GM18520 (cell line): Measurements from ENCODE around the gene TMEM209.
"Not testable (repeated sequence)": the region's sequence is repeated elsewhere in the genome, so short reads cannot be mapped to it uniquely, and the experiment has no call there.

Experiments used
- ATAC-seq: cut with Tn5 transposase; IDR thresholded peaks from one replicate; pipeline ENCODE4 v1.9.1; 2021; ENCODE audit not compliant: unreplicated experiment

Gene TMEM209

GRCh38 chr7:130174237-130174959, 30.8 kb downstream of the TMEM209 start:
- ATAC-seq = no peak

DNA sequence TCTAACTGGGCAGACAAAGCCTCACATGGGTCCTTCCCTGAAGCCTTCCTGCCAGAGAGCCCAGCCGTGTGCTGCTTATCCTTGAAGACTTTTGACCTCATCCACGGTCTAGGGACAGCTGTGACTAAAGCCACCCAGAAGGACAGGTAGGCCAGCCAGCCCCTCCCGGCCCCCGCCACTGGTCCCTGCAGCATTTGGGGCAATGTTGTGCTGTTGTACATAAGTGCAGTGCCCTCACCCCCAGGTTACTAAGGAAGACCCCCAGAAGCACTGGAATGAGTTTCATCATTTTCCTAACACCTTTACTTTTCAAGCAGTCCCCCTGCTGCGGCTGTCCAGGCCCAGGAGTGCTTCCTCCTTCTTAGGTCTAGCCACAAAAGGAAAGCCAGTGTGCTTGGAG, 43.0 kb downstream of the TMEM209 start:
- no peak for ATAC-seq

DNA sequence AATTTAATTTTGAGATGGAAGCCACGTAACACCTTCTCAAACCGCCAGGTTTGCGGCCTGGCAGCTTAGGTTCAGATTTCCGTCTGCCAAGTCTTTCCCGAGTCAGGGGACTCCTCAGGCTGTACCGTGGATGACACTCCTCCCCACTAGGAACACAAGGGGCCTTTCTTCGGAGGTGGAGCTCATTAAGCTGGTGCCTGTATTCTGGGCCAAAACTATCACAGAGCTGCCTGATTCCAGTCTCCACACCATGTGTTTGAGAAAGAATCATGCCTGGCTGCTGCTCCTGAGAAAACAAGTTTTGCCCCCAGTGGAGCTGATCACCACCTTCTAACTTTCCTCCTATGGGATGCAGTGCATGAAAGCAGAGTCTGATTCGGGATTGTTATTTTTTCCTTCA, 44.8 kb downstream of the TMEM209 start:
- no peak for ATAC-seq

GRCh38 chr7:130160023-130160422, 45.2 kb downstream of the TMEM209 start:
- no peak for ATAC-seq

- no peak for ATAC-seq
These were observed 47.5 kb downstream of the TMEM209 start for GRCh38 chr7:130157700-130158099.

- no peak for ATAC-seq
These were observed 49.1 kb downstream of the TMEM209 start for GRCh38 chr7:130156140-130156539.

GRCh38 chr7:130154501-130155317, 50.5 kb downstream of the TMEM209 start:
- ATAC-seq = no peak

GRCh38 chr7:130154131-130154500, 51.1 kb downstream of the TMEM209 start:
- no peak for ATAC-seq

DNA sequence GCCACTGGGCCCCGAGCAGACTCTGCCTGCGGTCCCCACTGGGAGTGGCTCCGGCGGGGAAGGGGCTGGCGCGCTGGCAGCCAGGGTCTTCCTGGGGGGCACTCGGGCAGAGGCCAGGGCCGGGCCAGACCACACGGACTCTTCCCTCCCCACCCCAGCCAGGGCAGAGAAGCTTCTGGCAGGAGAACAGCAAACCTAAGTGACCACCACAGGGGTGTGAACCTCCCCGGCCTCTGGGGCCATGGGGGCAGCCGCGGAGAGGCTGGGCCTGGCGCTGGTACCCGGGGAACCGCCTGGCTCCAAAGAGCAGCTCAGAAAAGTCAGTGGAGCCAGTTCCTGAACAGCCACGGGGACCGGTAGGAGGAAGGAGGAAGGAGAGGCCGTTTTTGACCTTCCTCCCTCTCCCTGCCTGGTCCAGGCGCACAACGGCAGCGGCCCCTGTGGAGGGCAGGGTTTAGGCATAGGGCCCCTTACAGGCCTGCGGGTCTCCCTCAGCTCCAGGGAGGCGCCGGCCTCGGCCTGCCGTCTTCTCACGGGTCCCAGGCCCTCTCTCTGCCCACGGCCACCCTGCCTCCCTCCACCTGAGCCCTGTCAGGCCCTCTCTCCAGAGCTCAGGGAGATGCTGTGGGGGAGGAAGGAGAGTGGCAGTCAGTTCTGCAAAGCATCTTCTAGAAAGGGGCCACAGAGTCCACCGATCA, 51.8 kb downstream of the TMEM209 start:
- ATAC-seq = no peak

DNA sequence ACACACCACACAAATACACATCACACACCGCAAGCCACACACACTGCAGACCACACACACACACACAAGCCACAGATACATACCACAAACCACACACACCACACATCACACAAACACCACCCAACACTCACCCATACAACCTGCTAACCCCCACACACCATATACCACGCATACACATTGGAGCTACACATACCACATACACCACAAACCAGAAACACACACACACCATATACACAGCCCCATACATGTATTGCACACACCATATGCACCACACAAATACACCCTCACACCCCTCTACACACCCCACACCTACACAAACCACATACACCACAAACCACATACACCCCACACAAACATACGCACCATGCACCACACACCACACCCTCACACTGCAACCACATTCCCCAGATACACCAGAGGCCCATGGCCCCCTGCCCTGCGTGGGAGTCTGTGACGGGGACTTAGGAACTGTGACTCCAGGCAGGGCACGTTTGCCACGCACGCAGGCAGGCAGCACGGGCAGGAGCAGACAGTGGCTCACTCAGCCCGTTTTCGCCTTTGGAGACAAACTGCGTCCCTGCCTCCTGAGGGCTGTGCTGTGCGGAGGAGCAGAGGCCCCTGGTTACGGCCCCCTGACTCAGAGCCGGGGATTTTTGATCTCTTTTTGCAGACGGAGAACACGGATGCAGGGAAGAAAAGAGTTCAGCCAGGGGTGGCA, 52.6 kb downstream of the TMEM209 start:
- ATAC-seq = no peak

DNA sequence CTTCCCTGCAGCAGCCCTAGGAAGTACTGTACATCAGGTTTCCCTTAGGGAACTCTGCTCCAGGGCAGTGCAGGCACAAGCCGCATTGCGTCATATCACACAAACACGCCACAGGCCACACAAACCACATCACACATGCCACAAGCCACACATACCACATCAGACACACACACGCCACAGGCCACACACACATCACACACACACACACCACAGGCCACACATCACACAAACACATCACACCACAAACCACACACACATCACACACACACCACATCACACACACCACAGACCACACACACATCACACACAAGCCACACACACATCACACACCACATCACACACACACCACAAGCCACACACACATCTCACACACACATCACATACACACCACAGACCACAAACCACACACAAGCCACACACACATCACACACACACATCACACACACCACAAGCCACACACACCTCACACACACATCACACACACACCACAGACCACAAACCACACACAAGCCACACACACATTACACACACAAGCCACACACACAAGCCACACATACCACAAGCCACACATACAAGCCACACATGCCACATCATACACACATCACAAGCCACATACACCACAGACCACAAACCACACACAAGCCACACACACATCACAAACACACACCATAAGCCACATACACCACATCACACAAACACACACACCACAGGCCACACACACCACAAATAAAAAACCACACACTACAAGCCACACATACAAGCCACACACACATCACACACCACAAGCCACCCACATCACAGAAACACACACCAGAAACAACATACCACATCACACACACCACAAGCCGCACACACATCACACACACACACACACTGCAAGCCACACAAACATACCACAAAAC, 53.4 kb downstream of the TMEM209 start:
- no peak for ATAC-seq

DNA sequence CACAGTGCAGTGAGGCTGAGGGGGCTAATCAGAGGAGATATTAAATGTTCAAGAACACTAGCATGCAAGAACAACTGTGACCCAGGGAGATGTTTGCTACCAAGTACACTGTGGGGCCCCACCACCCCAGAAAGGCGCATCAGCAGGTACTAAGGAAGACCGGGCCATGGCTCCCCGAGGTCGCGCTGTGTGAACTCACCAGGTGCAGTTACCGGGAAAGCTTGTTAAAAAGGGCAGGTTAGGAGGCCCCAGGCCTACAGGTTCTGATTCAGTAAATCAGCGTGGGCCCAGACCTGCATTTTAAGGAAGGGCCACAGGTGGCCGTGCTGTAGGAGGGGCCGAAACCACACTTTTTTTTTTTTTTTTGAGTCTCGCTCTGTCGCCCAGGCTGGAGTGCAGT, 54.6 kb downstream of the TMEM209 start:
- no peak for ATAC-seq

DNA sequence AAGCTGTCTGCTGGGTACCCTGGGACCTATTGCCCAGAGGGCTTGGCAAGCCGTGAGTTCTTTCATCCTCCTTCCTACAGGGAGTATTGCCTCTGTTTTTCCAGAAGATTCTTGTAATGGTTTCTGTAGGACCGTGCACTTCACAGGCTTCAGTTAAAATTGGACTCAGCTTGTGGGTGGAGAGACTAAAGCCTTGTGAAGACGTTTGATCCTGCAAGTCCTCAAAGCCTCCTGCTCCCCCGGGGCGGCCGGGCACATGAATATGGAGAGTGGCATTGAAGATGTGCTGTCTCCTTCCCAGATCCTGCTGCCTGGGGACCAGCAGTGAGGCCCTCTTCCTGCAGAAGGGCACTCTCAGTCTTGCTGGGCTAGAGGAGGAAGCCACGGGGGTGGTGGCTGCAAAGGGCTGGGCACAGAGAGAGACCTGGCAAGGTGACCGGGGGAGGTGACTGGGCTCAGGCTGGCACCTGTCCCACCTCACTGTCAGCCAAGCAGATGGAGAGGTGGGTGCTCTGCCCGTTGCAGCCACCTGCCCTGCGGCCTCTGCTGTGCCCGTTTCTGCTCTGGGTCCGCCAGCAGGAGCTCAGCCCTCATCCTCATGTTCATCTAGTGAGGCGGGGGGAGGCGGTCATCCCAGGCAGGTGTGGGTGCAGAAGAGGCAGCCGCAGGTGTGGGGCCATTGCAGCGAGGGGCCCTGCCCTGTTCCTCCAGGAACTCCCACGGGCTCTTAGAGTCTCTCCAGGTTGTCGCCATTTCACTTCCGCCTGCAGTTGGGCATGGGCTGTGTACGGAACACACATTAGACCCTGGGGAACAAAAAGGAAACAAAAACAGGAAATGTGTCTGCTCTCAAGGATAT, 55.7 kb downstream of the TMEM209 start:
- no peak for ATAC-seq

- no peak for ATAC-seq
These were observed 56.6 kb downstream of the TMEM209 start for GRCh38 chr7:130148561-130148960.

- no peak for ATAC-seq
These were observed 57.4 kb downstream of the TMEM209 start for GRCh38 chr7:130147710-130148325.

GRCh38 chr7:130146693-130147405, 58.4 kb downstream of the TMEM209 start:
- no peak for ATAC-seq

- ATAC-seq = not testable (repeated sequence)
These were observed 59.1 kb downstream of the TMEM209 start for GRCh38 chr7:130146142-130146541.

- no peak for ATAC-seq
These were observed 59.6 kb downstream of the TMEM209 start for GRCh38 chr7:130145424-130146100.
